HG02571 (cell line): ENCODE measurements around the gene THTPA.
A peak's percentile ranks its signal among the peaks of the same experiment; 100 is the strongest.

Source experiments
- ATAC-seq: cut with Tn5 transposase; IDR thresholded peaks from one replicate; pipeline ENCODE4 v1.9.1; 2021; ENCODE audit warnings: mild to moderate bottlenecking, moderate library complexity; ENCODE audit not compliant: unreplicated experiment

THTPA gene

GRCh38 chr14:23566112-23566777 is 10.2 kb downstream of the THTPA start:
- no peak for ATAC-seq

GRCh38 chr14:23566778-23567185 is 10.7 kb downstream of the THTPA start:
- peak; percentile 6 for ATAC-seq

- peak; percentile 91 for ATAC-seq
Observed at GRCh38 chr14:23567186-23568020, 11.3 kb downstream of the THTPA start, which contains the start of gene AP1G2. AP1G2 (minus strand) TSS chr14:23567791; CDS start chr14:23567314, 477 bp downstream.

- no peak for ATAC-seq
Observed at GRCh38 chr14:23568021-23568599, 12.0 kb downstream of the THTPA start.

GRCh38 chr14:23568600-23569331 is 12.7 kb downstream of the THTPA start:
- no peak for ATAC-seq

- ATAC-seq: no peak
Observed at GRCh38 chr14:23569443-23570151, 13.5 kb downstream of the THTPA start.

- ATAC-seq: no peak
Observed at GRCh38 chr14:23570806-23571483, 14.9 kb downstream of the THTPA start.

- no peak for ATAC-seq
Observed at GRCh38 chr14:23571701-23572523, 15.8 kb downstream of the THTPA start.

- ATAC-seq: no peak
Observed at GRCh38 chr14:23572524-23572828, 16.4 kb downstream of the THTPA start.

GRCh38 chr14:23572836-23573235 is 16.8 kb downstream of the THTPA start:
- ATAC-seq: no peak

- ATAC-seq: no peak
Observed at GRCh38 chr14:23573384-23574015, 17.4 kb downstream of the THTPA start.

- no peak for ATAC-seq
Observed at GRCh38 chr14:23577004-23577681, 21.1 kb downstream of the THTPA start.

GRCh38 chr14:23577710-23578392 is 21.8 kb downstream of the THTPA start:
- ATAC-seq: no peak

GRCh38 chr14:23578560-23579310 is 22.7 kb downstream of the THTPA start, which contains the start of gene JPH4:
JPH4 (minus strand) TSS chr14:23578790; CDS start chr14:23577453, 1,337 bp downstream.
- ATAC-seq: no peak

- no peak for ATAC-seq
Observed at GRCh38 chr14:23579311-23579630, 23.2 kb downstream of the THTPA start.

GRCh38 chr14:23579739-23580138 is 23.7 kb downstream of the THTPA start:
- ATAC-seq: no peak
